SIG-M5 (cell line): Measurements from ENCODE around the gene PPP2R5D.

Experiments used
- DNase-seq: peaks from one replicate; lab custom pipeline; 2025; lab: John Stamatoyannopoulos, UW

PPP2R5D gene

GRCh38 chr6:42963855-42964605 is 20.3 kb upstream of the PPP2R5D start:
- no peak for DNase-seq

DNA sequence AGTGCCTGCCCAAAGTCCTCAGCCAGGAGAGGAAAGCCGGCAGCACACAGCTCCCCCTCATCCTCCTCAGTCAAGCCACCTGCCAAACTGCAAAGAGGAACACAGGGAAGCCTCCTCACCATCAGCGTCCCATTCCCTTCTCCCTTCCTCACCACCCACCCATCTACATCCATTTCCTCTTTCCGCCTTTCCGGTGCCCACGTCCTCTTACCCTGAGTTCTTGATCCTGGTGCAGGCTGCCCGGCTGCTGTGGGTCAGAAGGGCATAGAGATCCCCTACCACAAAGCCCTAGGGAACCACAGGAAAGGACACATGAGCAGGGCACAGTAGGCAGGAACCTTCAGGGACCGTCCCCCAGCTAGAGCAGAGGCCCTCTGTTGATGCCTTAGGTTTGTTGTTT is 17.8 kb upstream of the PPP2R5D start:
- DNase-seq: no peak

DNA sequence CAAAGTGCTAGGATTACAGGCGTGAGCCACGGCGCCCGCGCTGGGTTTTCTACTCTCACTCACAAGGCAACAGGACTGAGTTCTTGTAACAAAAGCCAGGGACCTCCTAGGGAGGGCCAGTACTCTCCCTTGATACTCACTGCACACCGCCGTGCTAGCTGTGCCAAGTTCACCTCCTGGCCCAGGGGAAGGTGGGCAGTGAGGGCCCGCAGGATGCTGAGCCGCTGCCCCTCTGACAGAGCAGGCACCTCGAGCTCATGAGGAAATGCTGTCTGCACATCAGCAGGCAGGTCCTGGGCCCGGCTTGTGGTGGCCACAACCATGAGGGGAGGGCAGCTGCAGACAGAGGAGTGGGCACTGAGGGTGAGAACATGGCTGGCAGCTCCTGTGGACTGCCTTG is 17.1 kb upstream of the PPP2R5D start:
- no peak for DNase-seq

DNA sequence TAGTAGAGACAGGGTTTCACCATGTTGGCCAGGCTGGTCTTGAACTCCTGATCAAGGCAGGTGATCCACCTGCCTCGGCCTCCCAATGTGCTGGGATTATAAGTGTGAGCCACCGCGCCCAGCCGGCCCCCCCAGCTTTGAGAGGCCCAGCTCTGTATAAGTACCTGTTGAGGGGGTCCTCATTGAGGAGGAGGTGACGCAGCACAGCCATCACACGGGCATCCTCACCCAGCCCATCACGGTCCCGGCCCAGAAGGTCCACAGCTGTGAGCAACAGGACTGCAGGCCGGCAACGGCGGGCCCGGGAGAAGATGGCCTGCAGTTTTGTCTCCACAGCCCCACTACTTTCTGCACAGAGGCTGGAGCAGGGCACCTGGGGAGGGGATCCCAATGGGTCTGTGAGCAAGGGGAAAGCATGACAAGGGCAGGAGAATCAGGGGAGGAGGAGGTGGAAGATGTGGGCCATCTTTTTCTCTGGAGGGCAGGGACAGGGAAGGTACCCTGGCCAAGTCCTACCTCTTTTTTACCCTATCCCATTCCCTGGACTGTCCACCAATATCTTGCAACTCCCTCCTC is 16.2 kb upstream of the PPP2R5D start:
- DNase-seq: no peak

DNA sequence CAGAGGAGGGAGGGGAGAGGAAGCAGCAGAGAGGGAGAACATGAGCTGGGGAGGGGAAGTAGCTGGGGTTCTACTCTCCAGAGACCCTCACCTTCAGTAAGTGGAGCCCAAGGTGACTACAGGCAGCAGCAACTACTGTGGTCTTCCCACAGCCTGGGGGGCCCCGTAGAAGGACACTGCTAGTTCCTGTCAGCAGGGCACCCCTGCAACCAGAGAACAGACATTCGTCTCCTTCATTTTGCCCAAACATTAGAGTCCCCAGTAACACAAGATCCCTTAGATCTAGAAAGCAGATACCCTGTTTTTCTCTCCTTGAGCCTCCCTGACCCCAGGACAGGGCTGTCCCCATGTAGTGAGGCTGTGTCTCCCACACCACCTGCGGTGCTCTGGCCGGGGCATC is 15.6 kb upstream of the PPP2R5D start:
- no peak for DNase-seq

DNA sequence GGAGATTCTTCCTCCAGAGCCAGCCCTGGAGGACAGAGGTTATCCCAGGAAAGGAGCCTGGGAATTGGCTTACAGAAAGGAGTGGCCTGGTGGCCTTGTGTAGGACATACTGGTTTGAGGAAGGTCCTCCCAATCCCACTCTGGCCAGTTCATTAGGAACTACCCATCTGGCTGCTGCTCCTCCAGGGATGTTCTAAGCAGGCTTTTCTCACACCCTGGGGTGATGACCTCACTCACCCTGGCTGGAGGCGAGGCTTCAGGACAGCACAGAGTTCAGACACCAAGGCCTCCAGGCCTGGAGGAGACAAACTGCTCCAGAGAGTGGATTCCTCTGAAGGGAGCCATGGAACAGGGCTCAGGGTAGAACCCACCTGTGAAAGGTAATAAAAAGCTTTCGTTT is 14.9 kb upstream of the PPP2R5D start:
- DNase-seq: no peak

GRCh38 chr6:42969934-42970333 is 14.4 kb upstream of the PPP2R5D start:
- DNase-seq: no peak

- no peak for DNase-seq
Observed at GRCh38 chr6:42970871-42971612, 13.3 kb upstream of the PPP2R5D start.

GRCh38 chr6:42971746-42972327 is 12.5 kb upstream of the PPP2R5D start:
- no peak for DNase-seq

DNA sequence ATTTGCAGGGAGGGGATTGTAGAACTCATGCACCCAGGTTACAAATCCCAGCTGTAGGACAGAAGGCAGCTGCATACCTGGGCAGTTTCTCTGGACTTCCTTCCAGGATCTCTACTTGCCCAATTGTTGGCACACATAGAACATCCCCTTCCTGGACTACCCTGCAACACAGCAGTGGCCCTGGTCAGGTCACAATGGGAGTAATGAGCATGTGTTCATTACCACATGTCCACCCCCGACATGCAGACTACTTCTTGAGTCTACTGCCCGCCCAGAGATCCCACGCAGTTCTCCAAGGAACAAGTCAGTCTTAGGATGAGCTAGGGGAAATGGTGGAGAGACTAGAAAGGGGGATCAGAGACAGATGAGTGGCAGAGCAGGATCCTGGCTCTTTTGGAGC is 10.4 kb upstream of the PPP2R5D start:
- DNase-seq: no peak

GRCh38 chr6:42974919-42975505 is 9.4 kb upstream of the PPP2R5D start:
- DNase-seq: no peak

DNA sequence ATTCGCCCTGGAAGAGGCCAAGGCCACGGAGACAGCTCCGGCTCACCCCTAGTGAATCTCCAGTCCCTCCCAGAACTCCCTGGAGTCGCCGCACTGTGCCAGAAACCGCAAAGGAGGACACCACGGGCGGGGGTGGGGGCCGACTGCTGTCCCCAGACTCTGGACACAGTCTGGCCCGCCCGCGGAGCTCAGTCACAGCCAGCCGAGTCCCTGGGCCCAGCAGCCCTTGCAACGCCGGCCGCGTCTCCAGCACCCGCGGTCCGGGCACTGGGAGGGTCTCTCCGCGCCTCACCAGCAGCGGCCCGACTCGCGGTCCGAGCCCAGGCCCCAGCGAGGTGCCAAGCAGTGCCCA is 5.9 kb upstream of the PPP2R5D start:
- no peak for DNase-seq

- peak; percentile 53 for DNase-seq
Observed at GRCh38 chr6:42978839-42979522, 5.4 kb upstream of the PPP2R5D start, which contains the start of gene PEX6. TSS of gene PEX6 (minus strand) at chr6:42979181. CDS start at chr6:42979150, 31 bp downstream.

GRCh38 chr6:42979523-42980177 is 4.7 kb upstream of the PPP2R5D start:
- no peak for DNase-seq

GRCh38 chr6:42981836-42982235 is 2.5 kb upstream of the PPP2R5D start:
- DNase-seq: no peak

DNA sequence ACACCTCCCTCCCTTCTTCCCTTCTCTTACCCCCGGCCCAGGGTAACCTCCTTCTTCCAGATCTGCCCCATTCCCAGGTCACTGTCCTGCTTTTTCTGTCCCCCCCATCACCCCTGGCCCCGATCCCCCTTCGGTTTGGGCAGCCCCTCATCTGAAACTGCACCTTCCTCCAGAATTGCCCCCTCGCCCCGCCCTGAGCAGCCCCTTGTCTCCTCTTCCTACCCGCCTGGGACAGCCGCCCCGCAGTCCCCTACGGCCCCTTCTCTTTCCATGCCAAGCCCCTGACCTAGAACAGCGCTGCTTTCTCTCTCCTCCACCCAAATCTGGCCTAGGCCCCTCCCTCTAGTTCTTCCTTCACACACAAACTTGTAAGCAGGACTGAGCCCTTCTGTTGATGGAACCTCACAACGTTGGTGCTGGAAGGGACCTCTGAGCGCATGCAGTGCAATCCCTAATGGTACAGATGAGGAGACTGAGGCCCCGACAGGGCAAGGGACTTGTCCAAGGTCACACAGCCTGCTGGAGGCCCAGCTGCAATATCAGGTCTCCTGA is 630 bp downstream of the PPP2R5D start:
- DNase-seq: no peak

GRCh38 chr6:42987533-42988451 is 3.4 kb downstream of the PPP2R5D start:
- no peak for DNase-seq

- no peak for DNase-seq
Observed at GRCh38 chr6:42988486-42989020, 4.2 kb downstream of the PPP2R5D start.

DNA sequence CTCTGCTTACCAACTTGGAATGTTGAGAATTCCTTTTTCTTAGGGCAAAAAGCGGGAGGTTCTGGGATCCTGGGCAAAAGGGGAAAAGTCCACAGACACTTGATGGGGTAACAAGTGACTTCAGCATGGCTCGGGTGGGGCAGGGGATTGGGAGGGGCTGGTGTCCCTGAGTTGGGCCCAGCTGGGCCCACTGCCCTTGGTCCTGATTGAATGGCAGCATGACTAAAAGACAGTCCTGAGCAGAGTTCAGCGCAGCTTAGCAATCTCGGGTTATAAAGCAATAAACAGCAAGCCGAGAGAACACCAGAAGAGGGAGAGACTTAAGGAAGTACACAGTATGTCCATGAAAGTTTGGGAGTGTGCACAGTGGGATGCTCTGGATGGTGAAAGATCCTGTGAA is 5.6 kb downstream of the PPP2R5D start:
- no peak for DNase-seq

DNA sequence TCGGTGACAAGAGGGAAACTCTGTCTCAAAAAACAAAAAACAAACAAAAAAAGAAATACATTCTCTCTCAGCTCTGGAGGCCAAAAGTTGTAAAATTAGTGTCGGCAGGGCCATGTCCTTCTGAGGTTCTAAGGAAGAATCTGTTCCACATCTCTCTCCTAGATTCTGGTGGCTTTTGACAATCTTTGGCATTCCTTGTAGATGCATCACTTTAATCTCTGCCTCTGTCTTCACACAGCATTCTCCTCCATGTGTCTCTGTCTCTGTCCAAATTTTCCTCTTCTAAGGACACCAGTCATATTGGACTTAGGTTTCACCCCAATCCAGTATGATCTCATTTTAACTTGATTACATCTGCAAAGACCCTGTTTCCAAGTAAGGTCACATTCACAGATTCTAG is 9.1 kb downstream of the PPP2R5D start:
- no peak for DNase-seq
